GM18526 (cell line): ENCODE measurements around the gene ATOX1.

Experiments used
- POLR2A ChIP-seq: IDR thresholded peaks from 3 replicates; pipeline ENCODE4 v1.6.1; 2011; ENCODE audit not compliant: insufficient read length; ENCODE audit errors: extremely low read depth

The ATOX1 gene

GRCh38 chr5:151742870-151743294, 15.5 kb downstream of the ATOX1 start:
- TF ChIP-seq POLR2A = no peak

DNA sequence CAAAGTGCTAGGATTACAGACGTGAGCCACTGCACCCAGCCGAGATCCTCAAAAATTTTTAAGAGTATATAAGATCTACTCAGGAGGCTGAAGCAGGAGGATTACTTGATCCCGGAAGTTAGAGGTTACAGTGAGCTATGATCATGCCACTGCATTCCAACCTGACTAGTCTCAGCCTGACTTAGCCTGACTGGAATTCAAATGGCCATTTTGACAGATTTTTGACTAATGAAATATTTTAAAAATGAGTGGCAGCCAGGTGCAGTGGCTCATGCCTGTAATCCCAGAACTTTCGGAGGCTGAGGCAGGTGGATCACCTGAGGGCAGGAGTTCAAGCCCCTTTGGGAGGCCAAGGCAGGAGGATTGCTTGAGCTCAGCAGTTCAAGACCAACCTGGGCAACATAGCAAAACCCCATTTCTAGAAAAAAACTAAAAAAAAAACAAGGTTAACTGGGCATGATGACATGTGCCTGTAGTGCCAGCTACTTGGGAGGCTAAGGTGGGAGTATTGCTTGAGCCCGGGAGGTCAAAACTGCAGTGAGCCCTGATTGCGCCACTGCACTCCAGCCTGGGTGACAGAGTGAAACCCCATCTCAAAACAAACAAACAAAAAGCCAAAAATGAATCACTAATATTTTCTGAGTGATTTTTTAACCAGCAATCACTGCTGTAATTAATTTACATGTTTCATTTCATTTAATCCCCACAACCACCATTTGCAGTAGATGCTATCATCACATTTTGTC, 16.6 kb downstream of the ATOX1 start:
- TF ChIP-seq POLR2A = no peak

GRCh38 chr5:151740958-151741373, 17.5 kb downstream of the ATOX1 start:
- TF ChIP-seq POLR2A = no peak

GRCh38 chr5:151740336-151740942, 18.0 kb downstream of the ATOX1 start:
- TF ChIP-seq POLR2A = no peak

DNA sequence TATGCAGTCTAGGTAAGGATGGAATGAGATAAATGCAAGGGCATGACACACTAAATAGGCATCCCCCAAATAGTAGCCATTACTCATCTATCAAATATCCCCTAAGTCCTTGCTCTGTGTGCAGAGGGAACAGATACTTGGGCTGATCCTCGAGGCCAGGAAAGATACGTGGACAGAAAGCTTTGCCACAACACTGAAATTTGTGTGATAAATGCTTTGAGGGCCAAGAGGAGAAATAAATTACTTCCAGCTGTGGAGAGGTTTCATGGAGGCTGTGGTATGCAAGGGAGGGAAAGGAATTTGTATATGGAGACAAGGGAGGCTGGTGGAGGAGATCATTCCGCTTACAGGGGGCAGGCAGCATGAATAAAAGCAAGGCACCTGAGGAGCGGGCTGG, 18.5 kb downstream of the ATOX1 start:
- no peak for TF ChIP-seq POLR2A

GRCh38 chr5:151739395-151739794, 19.0 kb downstream of the ATOX1 start:
- TF ChIP-seq POLR2A = no peak

DNA sequence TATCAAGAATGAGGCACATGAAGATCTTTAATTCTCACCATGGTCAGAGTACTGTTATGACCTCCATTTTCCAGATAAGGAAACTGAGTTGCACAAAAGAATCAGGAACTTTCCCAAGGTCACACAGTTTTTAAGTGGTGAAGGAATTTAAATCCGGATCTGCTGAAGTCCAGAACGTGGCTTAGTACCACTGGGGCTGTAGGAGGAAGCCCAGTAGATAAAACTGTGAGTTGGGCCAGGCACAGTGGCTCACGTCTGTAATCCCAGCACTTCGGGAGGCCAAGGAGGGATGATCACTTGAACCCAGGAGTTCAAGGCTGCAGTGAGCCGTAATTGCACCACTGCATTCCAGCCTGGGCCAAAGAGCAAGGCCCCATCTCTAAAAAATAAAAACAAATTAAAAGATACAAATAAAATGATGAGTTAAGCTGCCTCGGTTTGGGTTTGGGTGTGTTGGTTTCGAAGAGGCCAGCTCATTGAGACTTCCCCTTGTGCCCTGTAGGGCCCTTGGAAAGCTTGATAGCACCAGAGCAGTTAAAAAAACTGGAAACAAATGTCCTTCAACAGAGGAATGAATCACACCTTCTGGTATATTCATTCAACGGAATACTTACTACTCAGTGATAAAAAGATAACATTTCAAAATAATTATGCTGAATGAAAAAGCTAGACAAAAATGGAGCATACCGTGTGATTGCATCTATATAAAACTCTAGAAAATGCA, 20.1 kb downstream of the ATOX1 start:
- no peak for TF ChIP-seq POLR2A

- no peak for TF ChIP-seq POLR2A
Observed at GRCh38 chr5:151737431-151737830, 21.0 kb downstream of the ATOX1 start.

DNA sequence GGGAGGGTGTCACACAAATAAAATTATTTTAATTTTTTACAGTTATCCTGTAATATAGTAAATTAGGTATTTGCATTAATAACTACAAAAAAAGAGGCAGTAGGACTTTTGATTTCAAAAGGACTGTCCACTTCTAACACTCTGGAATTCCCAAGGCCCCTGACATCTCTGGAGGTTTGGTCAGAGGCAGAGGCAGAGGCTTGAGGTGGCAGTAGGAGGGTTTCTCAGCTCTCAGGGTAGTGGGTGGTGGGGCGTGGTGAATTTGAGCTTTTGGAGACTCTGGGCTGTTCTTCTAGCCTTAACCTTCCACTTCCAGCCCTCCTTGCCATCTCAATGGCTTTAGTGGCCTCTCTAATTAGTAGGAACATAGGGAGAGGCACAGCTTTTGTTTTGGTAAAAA, 22.8 kb downstream of the ATOX1 start:
- no peak for TF ChIP-seq POLR2A

- no peak for TF ChIP-seq POLR2A
Observed at GRCh38 chr5:151734064-151734408, 24.4 kb downstream of the ATOX1 start.

GRCh38 chr5:151733358-151734063, 24.9 kb downstream of the ATOX1 start:
- TF ChIP-seq POLR2A = no peak

DNA sequence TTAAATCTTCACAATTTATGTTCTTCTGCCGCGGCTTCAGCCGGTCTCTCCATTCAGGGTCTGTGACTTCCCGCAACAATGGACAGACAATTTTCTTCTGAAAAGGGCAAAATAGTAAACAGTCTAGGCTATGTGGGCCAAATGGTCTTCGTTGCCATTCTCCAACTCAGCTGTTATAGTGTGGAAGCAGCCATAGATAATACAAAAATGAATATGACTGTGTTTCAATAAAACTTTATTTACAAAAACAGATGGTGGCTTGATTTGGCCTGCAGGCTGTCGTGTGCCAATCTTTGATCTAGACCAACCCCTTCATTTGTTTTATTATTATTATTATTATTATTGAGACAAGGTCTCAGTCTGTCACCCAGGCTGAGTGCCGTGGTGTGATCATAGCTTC, 28.1 kb downstream of the ATOX1 start:
- TF ChIP-seq POLR2A = no peak

- no peak for TF ChIP-seq POLR2A
Observed at GRCh38 chr5:151724360-151724759, 34.1 kb downstream of the ATOX1 start.

DNA sequence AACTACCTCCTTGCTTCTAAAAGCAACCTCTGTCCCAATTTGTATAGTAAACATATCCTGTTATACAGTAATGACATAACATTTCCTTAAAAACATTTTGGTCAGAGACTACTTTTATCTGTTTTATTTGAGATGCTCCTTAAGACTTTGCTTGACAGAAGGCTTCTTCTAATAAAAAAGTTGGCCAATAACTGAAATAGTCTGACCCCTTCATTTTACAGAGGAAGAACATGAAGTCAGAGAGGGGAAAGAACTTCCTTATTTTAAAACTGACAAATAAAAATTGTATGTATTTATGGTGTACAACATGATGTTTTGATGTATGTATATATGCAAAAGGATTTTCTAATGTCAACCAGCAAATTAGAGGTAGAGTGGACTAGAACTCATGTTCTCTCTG, 35.9 kb downstream of the ATOX1 start:
- TF ChIP-seq POLR2A = no peak

GRCh38 chr5:151721812-151722391, 36.5 kb downstream of the ATOX1 start:
- no peak for TF ChIP-seq POLR2A
